GM18502 (cell line): ENCODE data around the gene ITGA6.

Source experiments
- ATAC-seq: cut with Tn5 transposase; IDR thresholded peaks from one replicate; pipeline ENCODE4 v1.9.1; 2021; ENCODE audit warnings: mild to moderate bottlenecking; ENCODE audit not compliant: unreplicated experiment, poor library complexity

Gene ITGA6

DNA sequence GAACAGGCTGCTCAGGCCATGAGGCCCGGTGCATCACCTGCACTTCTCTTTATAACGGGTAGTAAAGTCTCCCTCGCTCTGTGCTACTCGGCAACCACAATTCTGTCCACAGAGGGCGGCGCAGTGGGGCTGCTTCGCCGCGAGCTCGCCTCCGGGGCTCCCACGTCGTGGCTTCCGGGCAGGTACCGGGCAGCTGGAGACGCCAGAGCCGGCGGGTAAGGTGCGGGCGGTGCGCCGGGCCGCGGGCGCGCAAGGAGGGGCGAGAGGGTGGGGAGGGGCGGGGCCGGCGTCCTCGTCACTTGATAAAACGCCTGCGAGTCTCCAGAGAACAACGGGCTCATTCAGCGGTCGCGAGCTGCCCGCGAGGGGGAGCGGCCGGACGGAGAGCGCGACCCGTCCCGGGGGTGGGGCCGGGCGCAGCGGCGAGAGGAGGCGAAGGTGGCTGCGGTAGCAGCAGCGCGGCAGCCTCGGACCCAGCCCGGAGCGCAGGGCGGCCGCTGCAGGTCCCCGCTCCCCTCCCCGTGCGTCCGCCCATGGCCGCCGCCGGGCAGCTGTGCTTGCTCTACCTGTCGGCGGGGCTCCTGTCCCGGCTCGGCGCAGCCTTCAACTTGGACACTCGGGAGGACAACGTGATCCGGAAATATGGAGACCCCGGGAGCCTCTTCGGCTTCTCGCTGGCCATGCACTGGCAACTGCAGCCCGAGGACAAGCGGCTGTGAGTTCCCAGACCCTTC, at the start of gene ITGA6:
Gene ITGA6, plus strand, starts transcription at position 331 of the 734 bp plus-strand sequence.
- ATAC-seq = no peak

DNA sequence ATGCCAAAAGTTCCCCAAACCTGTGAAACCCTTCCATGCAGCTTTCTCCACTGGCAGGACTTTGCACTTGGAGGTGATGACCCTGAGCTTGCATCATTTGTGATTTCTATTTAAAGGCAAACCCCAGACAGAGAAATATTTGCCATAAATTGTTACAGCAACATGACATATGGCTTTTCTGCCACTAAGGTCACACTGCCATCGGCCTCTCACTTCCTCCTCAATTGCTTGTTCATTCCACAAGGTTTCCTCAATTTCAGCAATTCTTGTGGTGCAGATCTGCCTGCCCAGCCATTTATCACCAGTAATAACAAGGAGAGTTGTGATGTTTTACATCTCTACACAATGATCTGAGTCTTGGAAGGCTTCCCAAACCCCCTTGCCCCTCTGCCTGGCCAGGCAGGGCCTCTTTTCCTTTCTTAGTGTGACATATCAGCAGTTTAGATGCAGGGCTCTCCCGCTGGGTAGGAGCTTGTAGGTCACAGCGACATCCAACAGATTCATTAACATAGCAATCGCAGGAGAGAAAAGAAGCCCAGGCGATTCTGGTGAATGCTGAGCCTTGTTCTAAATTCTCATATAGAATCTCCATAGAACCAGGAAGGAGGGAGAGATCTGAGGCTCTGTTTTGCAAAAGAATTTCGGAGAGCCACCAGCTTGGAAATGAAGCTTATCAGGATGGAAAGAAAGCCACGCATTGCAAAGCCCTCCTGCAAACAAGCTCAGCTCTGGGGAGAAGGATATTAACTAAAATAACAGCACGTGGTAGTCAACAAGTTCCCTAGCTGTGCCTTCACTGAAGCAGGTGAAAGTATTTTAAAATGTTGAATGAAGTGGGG, 46.7 kb upstream of the ITGA6 start:
- ATAC-seq = no peak

DNA sequence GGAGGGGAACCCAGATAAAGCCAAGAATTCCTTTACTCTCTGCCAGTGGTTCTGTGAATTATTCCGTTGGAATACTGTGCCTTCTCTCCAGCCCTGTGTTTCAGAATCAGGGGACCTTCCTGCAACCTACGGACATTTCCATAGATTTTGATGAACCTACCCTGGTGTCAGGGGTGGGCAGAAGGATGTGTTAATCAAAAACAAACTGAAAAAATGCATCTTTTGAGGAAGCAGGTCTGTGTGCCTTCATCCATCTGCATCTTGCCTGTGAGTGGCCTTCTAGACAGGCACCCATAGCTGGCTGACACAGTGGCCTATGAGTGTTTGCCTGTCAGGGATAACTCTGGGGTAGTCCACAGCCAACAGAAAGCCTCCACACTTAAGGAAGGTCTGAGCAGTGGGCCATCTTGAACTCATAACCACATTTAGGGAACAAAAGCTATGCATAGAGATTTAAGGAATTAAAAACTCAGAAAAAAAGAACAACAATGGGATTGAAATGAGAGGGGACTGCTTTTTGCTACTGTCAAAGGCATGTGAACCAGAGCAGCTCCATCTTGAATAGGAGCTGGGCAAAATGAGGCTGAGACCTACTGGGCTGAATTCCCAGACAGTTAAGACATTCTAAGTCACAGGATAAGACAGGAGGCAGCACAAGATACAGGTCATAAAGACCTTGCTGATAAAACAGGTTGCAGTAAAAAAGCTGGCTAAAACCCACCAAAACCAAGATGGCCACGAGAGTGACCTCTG, 45.9 kb upstream of the ITGA6 start:
- no peak for ATAC-seq

DNA sequence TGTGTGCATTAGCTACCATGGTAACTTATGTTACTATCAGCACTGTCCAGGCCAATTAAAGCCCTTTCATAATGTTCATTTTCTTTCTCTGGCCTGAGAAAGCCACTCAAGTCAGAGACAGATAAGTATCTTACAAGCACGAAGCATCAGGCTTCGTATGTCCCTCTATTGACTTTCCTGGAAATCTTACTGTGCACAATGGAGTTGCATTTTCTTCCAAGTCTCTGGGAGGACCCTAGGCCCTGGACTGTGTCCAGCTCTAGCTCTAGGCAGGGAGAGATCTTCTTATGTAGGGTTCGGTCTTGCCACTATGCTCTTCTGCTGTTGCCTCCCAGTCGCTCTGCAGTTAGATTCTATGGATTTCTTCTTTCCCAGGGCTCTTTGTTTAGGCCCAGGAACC, 40.0 kb upstream of the ITGA6 start:
- ATAC-seq = no peak

DNA sequence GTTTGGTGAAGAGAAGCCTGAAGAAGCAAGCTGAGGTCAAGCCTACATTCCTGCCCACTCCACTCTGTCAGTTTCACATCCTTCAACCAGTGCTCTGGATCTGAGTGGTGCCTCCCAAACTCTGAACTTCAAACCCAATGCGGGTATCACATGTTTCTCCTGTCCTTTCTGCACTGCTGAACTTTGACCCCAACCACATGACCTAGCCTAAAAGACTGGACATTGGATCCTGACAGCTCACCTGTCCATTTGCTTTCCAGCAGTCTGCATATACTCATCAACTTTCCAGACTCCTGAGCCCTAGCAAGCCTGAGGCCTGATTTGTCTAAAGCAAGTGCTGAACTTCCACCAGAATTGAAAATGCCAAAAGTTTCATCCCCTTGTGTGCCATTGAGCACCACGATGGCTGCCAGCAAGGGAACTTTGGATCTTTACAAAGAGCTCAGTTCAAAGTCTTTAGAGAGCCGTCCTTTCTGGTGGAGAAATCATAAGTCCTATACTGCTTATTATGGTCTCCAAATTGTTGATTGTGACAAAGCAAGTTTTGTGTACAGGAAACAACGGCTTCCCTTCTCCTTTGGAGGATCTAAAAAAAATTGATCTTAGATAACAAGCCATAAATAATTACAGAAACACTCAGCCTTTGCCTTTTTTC, 37.6 kb upstream of the ITGA6 start:
- no peak for ATAC-seq

DNA sequence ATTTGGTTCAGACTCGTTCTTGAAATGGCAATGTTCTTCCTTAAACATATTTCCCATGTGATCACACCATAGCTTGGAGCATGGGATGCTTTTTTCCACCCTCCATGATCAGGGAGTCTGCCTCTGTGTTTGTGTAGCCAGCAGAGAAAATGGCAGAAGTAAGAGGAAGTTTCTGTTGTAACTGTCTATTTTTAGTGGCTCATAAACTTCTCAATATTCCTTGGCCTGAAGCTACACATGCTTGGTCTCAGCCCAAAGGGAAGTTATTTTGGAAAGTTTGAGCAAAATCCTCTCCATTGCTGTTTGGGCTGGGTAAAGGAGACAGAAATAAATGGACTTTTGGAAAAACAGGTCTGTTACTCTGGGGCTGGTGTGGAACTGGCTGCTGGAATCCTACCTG, 33.4 kb upstream of the ITGA6 start:
- ATAC-seq = no peak

DNA sequence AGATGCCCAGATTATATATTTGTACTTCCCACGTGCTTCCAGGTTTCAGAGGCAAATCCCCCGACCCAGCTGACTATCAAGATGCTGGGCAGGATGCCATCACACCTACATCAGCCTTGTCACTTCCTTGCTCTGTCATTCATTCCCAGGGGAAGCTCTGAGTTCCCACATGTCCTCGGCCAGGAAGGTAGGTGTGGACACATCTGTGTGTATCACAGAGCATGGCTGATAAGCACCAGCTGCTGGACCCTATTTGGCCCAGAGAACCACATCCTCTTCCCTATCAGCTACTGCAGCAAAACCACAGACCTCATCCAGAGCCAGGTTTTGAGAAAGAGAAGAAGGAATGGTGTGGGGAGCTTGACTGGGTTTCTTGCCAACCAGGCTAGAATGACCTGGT, 31.9 kb upstream of the ITGA6 start:
- ATAC-seq = no peak

DNA sequence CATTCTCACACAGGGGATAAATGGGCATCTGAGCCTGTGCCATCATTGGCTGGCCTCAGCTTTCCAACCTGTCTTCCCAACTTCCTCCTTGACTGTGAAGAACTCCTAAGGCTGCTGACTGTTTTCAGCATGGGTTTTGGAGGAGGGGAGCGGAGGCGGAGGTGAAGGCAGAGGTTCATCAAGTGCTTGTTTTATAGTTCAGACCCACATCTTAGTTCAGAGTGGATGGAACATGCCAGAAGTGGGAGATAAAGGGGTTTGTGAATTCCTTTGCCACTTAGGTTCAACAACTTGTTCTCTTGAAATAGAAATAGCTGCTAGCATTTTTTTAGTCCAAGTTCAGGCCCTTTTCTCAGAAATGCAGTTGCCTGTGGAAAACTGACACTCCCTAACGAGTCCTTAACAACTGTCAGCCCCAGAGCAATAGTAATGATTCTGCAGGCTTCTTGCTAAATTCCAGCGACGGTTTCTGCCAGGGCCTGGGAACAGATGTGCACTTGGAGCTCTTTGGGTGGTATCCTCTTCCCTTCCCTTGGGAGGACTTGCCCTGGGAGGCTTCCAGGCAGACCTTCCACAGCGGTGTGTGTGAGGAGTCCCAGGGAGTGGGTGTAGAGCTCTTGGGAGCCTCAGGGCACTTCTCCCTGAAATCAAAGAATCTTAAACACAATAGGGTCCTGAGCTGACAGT, 30.1 kb upstream of the ITGA6 start:
- no peak for ATAC-seq

DNA sequence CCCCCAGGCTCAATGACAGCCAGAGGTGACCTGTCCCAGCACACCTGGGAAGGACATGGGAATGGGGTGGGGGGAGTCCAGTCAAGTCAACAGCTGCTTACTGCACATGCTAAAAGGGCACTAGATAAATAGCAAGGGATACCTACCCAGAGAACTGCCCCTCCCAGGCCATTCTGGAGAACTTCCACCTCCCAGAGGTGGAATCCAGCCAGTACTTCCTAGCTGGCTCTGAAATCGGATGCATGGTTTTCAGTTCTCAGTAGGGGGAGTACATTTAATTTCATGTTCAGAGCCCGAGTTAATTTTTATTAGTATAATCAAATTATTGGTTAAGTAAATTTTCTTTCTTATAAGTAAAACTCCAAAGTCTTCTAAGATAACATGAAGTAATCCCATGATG, 28.9 kb upstream of the ITGA6 start:
- ATAC-seq = no peak

DNA sequence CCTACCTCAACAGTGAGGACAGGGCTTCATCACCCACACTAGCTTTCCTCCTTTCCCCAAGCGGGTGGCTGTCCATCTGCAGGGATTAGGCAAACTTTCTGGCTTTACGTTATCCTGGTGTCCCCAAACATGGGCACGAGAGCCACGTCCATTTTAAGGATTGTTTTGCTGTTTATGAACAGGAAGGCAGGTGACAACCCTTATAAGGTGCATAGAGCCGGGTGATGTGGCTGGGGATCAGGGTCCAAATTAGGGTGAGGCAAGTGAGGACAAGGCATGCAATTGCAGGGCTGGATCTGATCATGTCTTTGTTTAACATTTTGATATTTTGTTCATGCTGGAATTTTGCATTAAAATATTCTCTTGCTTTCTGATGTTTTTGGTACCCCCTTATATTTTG, 27.6 kb upstream of the ITGA6 start:
- no peak for ATAC-seq

DNA sequence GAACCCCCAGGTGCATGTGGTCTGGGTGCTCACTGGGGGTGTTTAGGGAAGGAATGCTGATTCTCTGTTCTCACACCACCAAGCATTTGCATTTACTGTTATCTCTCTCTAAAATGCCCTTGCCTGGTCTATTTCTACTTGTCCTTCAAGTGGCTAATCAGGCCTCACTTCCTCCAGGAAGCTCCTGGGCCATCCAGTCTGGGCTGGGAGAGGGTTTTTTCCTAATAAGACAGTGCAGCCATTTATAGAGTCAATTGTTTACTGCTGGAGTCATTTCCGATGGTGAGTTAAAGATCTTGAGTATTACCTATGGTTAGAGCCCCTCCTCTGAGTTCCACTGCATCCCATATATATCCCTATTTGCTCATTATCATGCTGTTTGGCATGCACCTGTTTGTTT, 25.2 kb upstream of the ITGA6 start:
- ATAC-seq = no peak

DNA sequence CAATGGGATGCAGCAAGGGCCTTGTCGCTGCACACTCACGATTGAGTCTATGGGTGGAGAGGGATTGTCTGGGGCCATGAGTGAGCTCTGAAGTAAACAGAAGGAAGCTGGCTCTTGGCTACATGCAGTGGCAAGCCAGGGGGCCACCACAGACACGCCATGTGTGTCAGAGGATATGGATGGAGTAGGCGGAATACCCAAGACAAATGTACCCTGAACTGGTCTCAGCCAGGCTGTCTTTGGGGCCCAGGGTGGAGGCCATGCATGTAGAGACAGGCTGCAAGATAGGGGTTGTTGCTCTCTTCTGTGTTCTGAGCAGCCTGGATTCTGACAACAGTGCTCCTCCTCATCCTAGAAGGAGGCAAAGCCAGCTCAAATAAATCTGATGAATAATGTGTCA, 24.0 kb upstream of the ITGA6 start:
- ATAC-seq = no peak

DNA sequence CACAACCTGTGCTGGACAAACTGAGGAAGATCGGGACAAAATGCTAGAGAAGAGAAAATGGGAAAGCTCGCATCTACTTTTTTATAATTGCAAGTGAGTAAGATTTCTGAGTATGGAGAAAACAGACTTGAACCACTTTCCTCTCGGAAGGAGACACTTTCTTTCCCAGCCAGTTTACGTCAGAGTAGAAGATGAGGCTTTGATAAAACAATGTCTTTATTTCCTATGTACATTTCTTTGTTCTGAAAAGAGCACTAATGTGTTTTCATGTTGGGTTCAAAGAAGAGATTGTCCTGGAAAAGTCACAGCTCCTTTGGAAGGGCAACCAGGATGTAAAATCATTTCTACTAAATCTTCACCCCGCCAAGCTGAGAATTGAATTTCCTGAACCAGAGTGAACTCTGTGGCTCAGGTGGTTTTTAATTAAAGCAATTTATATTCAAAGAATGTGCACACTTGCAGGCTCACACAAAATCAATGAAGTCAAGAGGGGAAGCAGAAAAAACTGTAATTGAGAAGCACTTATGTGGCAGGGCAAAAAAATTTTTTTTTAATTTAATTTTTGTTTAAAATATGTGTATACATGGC, 23.4 kb upstream of the ITGA6 start:
- no peak for ATAC-seq

DNA sequence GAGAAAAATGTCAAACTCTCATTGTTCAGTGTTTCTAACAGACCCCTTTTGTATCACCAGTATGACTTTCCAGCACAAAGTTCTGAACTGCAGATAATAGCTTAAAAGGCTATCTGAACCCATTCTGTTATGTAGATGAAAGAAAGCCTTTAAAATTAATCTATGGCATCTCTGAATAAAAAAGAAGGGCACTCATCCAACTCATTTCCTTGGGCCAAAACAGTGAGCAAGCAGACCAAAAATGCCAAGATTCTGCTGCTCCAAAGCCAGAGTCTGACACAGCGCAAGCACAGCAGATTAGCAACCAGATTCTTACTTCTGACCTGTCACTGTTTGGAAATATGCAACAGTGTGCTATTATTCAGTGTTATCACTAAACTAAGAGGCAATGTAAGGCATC, 22.6 kb upstream of the ITGA6 start:
- ATAC-seq = no peak

DNA sequence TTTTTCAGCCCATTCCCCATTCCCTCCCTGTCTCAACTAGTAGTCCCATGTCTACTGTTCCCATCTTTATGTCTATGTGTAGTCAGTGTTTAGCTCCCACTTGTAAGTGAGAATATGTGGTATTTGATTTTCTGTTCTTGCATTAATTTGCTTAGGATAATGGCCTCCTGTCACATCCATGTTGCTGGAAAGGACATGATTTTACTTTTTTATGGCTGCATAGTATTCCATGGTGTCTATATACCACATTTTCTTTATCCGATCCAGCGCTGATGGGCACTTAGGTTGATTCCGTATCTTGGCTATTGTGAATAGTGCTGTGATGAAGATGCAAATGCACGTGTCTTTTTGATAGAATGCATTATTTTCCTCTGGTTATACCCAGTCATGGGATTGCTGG, 21.7 kb upstream of the ITGA6 start:
- no peak for ATAC-seq

DNA sequence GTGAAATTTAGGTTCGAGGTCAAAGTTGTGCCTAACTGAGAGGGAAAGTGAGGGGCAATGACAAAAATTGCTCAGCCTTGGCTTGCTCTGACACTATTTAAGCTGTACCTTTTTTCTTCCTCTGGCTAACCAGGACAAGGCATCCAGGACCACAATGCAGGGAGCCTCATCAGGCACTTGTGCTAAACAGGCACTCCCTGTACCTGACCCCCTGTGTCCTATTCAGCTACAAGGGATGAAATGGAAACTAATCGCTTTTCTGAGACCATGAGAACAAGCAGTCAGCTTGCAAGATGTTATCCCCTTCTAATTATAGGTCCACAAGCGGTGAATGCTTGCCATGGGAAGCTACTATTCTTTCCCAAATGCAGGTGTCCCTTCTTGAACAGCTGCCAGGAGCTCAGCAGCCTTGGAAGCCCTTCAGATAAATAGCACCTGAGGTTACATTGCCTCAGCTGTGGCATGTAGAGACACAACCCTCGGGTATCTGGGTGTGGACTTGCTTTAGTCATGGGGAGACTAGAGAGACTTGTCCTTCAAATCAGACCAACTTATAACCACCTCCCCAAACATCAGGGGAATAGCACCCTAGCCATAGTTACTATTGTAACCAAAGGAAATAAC, 19.1 kb upstream of the ITGA6 start:
- ATAC-seq = no peak

DNA sequence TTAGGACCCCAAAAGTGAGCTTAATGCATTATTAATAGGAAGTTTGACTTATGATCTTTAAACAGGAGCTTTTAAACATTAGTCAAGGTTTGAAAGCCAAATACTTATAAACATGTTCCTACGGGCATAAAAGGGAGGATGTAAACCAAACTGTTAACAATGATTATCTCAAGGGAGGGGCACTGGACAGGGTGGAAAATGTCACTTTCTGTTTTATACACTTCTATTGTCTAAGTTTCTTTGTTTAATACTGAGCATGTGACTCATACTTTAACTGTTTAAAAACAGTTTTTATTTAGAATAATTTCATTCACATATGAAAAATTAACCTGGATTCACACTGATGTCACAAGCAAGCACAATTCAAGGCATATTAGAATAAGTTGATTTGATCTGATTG, 18.3 kb upstream of the ITGA6 start:
- ATAC-seq = no peak

DNA sequence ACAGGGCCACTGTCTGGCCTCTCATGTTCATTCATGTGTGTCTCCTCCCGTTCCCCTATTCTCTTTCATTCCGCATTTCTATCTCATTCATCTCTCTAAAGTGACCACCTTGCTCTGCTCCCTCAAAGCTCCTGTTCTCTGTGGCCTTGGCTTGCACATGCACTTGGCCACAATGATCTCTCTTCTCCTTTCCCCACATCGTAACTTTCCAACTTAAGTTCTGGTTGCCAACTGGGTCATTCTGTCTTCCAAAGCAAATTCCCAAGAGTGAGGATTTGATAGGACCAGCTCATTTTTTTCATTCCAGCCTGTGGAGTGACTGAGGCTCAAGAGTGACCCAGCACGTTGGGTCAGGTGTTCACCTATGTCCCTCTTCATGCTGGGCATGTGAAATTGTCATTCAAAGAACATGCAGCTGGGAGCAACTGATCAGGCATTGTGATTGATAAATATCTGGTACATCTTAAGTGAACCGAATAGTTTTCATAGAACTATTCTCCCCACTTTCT, 14.3 kb upstream of the ITGA6 start:
- no peak for ATAC-seq
